Measurements from ENCODE around the gene INPP5D. TPM values are rescaled to one million over a fixed set of nuclear protein-coding genes. Genes with fewer than 3 reads are reported as not detected.

The INPP5D gene
- total RNA-seq, 3 donors from 2014 or later: 18.4 to 20.3 (median 20.0) TPM

- no peaks in the 10 kb centered on the region for H3K4me1 ChIP-seq
- intact Hi-C loops (cut with DNase I; ENCODE audit: low total_unique reads): no loop called here
- DNase-seq (ENCODE audit: low spot score in 2 of 2): no peak
- no peaks in the 10 kb centered on the region for H3K27me3 ChIP-seq
- TF ChIP-seq, protein P1, sequence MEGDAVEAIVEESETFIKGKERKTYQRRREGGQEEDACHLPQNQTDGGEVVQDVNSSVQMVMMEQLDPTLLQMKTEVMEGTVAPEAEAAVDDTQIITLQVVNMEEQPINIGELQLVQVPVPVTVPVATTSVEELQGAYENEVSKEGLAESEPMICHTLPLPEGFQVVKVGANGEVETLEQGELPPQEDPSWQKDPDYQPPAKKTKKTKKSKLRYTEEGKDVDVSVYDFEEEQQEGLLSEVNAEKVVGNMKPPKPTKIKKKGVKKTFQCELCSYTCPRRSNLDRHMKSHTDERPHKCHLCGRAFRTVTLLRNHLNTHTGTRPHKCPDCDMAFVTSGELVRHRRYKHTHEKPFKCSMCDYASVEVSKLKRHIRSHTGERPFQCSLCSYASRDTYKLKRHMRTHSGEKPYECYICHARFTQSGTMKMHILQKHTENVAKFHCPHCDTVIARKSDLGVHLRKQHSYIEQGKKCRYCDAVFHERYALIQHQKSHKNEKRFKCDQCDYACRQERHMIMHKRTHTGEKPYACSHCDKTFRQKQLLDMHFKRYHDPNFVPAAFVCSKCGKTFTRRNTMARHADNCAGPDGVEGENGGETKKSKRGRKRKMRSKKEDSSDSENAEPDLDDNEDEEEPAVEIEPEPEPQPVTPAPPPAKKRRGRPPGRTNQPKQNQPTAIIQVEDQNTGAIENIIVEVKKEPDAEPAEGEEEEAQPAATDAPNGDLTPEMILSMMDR (IDR thresholded peaks at IDR 0.05): no peak
- TF ChIP-seq POLR2A (IDR thresholded peaks at IDR 0.05) (no peak), POLR2AphosphoS5 (IDR thresholded peaks at IDR 0.05) (no peak)
- no peak overlapping the region for H3K4me3 ChIP-seq
- no peak overlapping the region for H3K27ac ChIP-seq
- H3K36me3 ChIP-seq: no peaks in the 10 kb centered on the region
- H3K9me3 ChIP-seq: no peaks in the 10 kb centered on the region
Observed at GRCh38 chr2:233131936-233132720, 72.0 kb downstream of the INPP5D start.

- H3K4me1 ChIP-seq: no peaks in the 10 kb centered on the region
- H3K27ac ChIP-seq: no peak overlapping the region
- H3K36me3 ChIP-seq: no peaks in the 10 kb centered on the region
- TF ChIP-seq POLR2AphosphoS5 (IDR thresholded peaks at IDR 0.05): no peak
- TF ChIP-seq POLR2A (IDR thresholded peaks at IDR 0.05): no peak
- TF ChIP-seq, protein P1 (IDR thresholded peaks at IDR 0.05): no peak
- no peak overlapping the region for H3K4me3 ChIP-seq
- intact Hi-C loops (cut with DNase I; ENCODE audit: low total_unique reads): no loop called here
- no peak for DNase-seq (ENCODE audit: low spot score in 2 of 2)
- H3K27me3 ChIP-seq: no peaks in the 10 kb centered on the region
- no peaks in the 10 kb centered on the region for H3K9me3 ChIP-seq
Observed at GRCh38 chr2:233133239-233133638, 73.1 kb downstream of the INPP5D start.

DNA sequence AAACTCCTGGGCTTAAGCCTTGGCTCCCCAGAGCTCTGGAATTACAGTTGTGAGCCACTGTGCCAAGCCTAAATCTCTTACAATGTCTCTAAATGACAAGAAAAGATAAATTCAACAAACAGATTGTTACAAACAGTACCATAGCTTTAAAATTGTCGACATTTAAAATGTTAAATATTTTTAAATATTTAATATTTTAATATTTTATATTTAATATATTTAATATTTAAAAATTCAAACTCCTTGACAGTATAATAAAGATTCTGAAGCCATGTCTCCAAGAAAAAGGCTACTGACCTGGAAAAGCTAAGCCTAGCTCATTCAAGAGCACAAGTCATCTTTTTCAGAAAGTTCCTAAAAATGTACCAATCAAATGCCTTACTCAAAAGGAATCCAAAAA is 75.3 kb downstream of the INPP5D start:
- no peaks in the 10 kb centered on the region for H3K9me3 ChIP-seq
- no peak overlapping the region for H3K27ac ChIP-seq
- no peak overlapping the region for H3K4me3 ChIP-seq
- intact Hi-C loops (cut with DNase I; ENCODE audit: low total_unique reads): no loop called here
- DNase-seq (ENCODE audit: low spot score in 2 of 2): no peak
- H3K27me3 ChIP-seq: no peaks in the 10 kb centered on the region
- H3K36me3 ChIP-seq: no peaks in the 10 kb centered on the region
- H3K4me1 ChIP-seq: no peaks in the 10 kb centered on the region
- no peak for TF ChIP-seq POLR2A (IDR thresholded peaks at IDR 0.05)
- no peak for TF ChIP-seq POLR2AphosphoS5 (IDR thresholded peaks at IDR 0.05)
- TF ChIP-seq, protein P1 (IDR thresholded peaks at IDR 0.05): no peak

DNA sequence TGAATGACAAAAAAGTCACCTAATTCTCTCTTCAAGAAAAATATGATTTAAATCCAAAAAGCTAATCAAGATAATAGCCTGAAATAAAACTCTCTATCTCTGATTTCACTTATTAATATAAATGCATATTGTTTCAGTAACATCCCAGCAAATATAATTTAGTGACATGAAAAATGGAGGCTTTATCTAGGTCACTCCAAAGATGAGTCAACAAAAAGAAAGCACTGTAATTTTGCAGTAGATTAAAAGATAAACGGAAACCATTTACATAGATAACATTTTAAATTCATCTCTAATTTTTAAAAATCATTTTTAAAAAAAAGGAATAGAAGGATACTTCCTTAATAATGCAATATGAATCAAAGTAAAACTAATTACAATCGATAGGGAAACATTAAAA is 76.9 kb downstream of the INPP5D start:
- H3K27ac ChIP-seq: no peak overlapping the region
- H3K9me3 ChIP-seq: no peaks in the 10 kb centered on the region
- no peaks in the 10 kb centered on the region for H3K27me3 ChIP-seq
- intact Hi-C loops (cut with DNase I; ENCODE audit: low total_unique reads): no loop called here
- H3K36me3 ChIP-seq: no peaks in the 10 kb centered on the region
- DNase-seq (ENCODE audit: low spot score in 2 of 2): no peak
- H3K4me3 ChIP-seq: no peak overlapping the region
- H3K4me1 ChIP-seq: no peaks in the 10 kb centered on the region
- TF ChIP-seq POLR2AphosphoS5 (IDR thresholded peaks at IDR 0.05) (no peak), POLR2A (IDR thresholded peaks at IDR 0.05) (no peak)
- TF ChIP-seq, protein P1 (IDR thresholded peaks at IDR 0.05): no peak

DNA sequence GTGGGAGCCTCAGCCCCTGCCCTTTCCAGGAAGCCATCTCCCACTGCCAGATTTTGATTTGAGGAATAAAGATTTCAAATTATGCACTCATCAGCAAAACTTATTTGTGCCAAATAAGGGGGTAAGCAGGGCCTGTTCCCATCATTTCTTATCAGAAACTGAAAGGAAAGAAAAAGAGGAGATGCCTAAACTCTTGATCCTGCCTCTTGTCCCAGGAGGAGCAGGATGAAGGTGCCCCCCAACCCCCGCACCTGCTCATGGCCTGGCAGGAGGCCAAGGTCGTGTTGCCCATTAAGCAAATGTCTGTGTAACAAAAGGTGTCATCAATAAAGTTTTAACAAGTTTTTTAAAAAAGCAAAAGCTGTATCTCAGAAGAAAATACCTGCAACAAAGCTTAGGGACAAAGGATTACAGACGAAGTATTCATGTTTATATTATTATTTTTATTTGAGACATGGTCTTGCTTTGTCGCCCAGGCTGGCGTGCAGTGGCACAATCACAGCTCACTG is 80.0 kb downstream of the INPP5D start:
- Histone ChIP-seq H3K27ac (no peak overlapping the region), H3K36me3 (no peaks in the 10 kb centered on the region), H3K4me1 (no peaks in the 10 kb centered on the region), H3K9me3 (no peaks in the 10 kb centered on the region), H3K27me3 (no peaks in the 10 kb centered on the region), H3K4me3 (peak overlapping the region in 2 of 3 donors; percentile 2 to 11)
- no peak for DNase-seq (ENCODE audit: low spot score in 2 of 2)
- intact Hi-C loops (cut with DNase I; ENCODE audit: low total_unique reads): no loop called here
- no peak for TF ChIP-seq POLR2A (IDR thresholded peaks at IDR 0.05)
- TF ChIP-seq, protein P1 (IDR thresholded peaks at IDR 0.05): no peak
- no peak for TF ChIP-seq POLR2AphosphoS5 (IDR thresholded peaks at IDR 0.05)
